Activated CD4-positive, alpha-beta T cell treated with anti-CD3 and anti-CD28 coated beads, Interleukin-10, Interleukin-2, amounts not matched to agents 100 ng/mL and 50 ng/mL, durations not matched to agents 16 hours and 8 hours (primary cell): ENCODE measurements around the gene CHD5.

Source experiments
- DNase-seq: peaks from one replicate; pipeline ENCODE4 v3.0.0-alpha.2; 2020

CHD5 gene

DNA sequence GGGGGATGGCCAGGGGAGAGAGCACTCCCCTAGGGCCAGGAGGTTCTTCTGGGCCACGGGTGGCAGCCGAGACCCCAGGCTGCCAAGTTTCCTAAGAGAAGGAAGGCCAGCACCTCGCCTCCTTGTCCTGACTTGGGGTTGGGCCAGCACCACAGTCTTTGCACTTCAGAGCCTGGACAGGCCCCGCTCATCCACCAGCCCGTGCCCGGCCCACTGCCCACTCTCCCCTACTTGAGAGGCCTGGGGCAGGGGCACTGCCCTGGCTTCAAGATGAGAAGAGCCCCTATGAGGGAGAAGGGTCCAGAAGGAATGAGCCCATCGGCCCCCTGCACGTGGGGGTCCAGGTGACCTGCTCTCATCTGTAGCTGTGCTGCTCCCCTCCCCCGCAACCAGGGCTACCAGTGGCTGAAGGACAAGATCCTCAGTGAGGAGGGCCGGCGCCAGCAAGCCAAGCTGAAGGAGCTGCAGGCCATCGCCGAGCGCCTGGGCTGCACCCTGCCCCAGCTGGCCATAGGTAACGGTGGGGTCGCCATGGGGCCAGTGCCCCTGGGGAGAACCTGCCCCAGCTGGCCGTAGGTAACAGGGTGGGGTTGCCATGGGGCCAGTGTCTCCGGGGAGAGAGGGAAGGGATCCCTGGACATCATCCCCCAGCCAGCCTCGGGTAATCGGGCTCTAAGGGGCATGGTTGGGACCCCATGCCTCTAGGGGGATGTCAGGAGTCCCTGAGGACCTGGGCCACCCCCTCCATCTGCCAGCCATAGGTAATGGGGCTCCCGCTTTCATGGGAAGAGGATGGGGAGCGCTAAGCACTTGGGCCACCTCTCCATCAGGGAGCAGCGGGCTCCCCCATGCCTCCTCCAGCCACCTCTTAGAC, 83.6 kb downstream of the CHD5 start:
- DNase-seq, result no peak

- DNase-seq, result no peak
These were observed 84.4 kb downstream of the CHD5 start for GRCh38 chr1:6095511-6096242.

GRCh38 chr1:6094801-6095505, 85.2 kb downstream of the CHD5 start:
- no peak for DNase-seq

- no peak for DNase-seq
These were observed 85.9 kb downstream of the CHD5 start for GRCh38 chr1:6094246-6094645.

DNA sequence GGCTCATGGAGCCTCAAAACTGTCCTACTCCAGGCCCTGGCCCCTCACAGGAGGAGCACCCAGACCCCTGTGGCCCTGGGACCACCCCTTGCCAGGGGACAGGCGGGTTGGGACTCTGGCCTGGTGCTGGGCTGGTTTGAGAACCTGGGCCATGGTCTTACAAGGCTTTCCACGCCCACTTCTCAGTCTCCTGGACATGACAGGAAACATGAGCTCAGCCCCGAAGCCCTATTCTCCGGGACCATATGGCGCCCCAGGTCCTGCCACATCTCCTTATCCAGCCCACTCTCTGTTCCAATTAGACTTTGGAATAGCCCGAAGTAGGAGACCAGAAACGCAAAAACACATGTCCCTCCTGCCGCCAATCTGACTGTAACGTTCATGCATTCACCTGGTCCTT, 86.5 kb downstream of the CHD5 start:
- no peak for DNase-seq

GRCh38 chr1:6093071-6093470, 87.0 kb downstream of the CHD5 start:
- no peak for DNase-seq

- DNase-seq, result no peak
These were observed 87.9 kb downstream of the CHD5 start for GRCh38 chr1:6092211-6092610.

- DNase-seq, result no peak
These were observed 88.4 kb downstream of the CHD5 start for GRCh38 chr1:6091823-6092109.

DNA sequence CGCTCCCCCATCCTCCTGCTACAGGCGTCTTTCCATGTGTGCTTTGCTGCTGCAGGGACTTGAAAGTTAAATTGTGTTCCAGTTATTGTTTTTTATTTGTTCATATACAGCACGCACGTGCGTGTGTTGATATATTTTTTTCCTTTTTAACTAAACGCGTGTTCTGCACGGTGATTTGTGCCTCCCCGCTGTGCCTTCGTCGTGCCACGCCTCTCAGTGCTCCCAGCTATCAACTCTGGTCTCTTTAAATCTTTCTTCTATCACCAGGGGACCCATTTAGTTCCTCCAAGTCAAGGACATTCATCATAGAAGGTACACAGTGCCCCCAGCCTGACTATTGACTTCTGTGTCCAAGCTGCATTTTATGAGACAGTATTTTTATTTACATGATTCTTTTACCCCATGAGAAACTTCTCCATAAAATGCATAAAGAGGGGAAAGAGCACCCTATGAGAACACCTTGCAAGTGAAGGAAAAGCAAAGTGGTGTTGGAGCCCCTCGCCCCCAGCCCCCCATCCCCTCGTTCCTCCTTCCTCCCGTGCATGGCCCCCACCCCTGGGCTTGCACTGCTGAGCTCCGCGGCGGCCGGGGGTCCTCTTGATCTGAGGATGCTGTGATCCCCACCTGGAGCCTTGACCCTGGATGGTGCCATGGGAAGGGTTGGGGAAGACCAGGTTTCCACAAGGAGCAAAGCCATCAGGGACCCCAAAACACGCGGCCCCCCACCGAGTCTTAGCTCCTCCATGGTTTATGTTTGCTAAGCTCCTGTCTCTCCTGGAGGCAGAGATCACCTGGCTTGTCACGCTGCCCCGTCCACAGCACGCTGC, 88.9 kb downstream of the CHD5 start:
- no peak for DNase-seq

DNA sequence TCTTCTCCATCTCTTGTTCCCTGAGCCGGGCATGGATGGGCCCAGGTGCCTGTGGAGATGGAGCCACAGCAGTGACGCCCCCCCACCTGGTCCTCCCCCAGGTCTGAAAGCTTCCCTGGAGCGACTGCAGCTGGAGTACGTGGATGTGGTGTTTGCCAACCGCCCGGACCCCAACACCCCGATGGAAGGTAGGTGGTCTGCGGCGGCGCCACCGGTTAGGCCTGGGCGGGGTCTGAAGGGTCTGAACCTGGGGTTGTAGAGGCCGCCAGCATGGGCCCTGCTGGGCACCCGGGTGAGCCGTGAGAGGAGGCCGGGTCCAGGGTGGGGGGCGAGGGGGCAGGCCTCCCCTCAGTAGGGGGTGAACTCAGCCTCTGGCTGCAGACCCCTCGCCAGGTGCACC, 89.8 kb downstream of the CHD5 start:
- no peak for DNase-seq

DNA sequence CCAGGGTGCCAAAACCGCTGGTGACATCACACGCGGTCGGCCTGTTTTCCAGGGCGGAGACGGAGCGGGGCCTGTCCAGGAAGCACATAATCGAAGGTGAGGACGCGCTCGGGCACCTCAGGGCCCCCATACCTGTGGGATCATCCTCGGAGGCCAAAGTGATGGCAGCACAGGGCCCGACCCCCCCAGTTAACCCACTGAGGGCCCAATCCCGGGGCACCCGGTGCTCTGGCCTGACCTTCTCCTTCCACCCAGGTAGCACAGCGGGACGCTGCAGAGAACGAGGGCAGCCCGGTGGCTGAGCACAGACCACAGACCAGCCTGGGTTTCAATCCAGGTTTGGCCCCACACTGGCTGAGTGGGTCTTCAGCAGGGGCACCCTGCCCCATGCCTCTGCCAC, 91.2 kb downstream of the CHD5 start:
- no peak for DNase-seq

GRCh38 chr1:6087958-6088357, 92.2 kb downstream of the CHD5 start:
- DNase-seq, result no peak

DNA sequence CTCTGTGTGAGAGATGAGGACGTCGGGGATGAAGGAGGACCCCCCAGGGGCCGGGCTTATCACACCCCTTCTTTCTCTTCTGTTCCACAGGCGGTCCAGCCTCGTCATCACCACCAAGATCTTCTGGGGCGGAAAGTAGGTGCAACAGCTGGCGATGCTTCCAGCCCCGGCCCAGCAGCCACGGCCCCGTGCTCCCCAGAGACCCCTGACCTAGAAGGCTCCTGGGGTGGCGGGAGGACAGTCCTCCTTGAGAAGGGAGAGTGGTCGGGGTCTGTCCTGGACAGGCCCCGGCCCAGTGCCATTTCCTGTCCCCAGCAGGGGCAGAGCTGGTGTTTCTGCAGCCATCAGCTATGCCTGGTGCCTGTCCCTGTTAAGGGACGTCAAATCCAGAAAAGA, 92.7 kb downstream of the CHD5 start:
- no peak for DNase-seq

GRCh38 chr1:6086762-6087376, 93.3 kb downstream of the CHD5 start:
- DNase-seq, result no peak

DNA sequence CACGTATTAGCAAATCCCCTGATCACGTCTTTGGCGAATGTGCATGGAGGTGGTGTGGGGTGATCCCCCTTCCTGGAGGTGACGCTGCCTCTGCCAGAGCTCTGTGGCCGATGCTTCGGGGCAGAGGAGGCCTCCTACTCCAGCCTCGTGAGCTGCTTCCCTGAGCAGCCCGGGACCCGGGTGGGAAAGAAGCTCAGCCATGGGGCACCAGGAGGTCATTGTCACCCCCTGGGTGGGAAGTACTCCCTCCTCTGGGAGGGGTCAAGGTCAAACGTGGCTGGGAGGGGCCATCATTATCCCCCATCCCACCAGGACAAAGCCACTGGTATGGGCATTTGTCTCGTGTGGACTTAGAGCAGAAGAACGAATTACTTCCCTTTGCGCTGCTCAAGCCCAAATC, 93.8 kb downstream of the CHD5 start:
- DNase-seq, result no peak

GRCh38 chr1:6085666-6086065, 94.5 kb downstream of the CHD5 start:
- DNase-seq, result no peak

- DNase-seq, result no peak
These were observed 95.2 kb downstream of the CHD5 start for GRCh38 chr1:6084781-6085495.

GRCh38 chr1:6083801-6084446, 96.2 kb downstream of the CHD5 start:
- DNase-seq, result no peak

GRCh38 chr1:6083385-6083784, 96.7 kb downstream of the CHD5 start:
- DNase-seq, result no peak

- DNase-seq, result no peak
These were observed 97.6 kb downstream of the CHD5 start for GRCh38 chr1:6082430-6082971.

DNA sequence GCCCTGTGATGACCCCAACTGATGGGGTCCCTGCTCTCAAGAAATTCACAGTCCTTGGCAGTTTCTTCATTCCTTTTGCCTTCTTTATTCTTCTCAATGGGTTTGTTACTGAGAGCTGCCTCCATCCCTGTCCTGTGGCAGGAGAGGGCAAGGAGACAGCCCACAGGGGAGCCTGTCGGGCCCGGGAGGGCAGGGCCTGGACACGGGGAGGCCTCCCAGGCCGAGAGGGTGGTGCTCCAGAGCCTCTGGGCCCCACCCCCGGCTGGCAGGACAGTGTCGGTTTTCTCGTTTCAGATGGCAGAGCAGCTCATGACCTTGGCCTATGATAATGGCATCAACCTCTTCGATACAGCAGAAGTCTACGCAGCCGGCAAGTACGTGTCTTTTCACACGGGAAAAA, 98.2 kb downstream of the CHD5 start:
- no peak for DNase-seq
